WI38 (cell line): ENCODE measurements around the gene DKC1.
"Not testable (repeated sequence)": the region's sequence is repeated elsewhere in the genome, so short reads cannot be mapped to it uniquely, and the experiment has no call there.

Experiments used
- H3K4me3 ChIP-seq: 2 replicates; pipeline ENCODE4 v1.5.1; 2011; ENCODE audit warnings: low read depth, mild to moderate bottlenecking, control low read depth, low read length
- TF ChIP-seq, protein P1 (sequence below): IDR thresholded peaks from 2 replicates; pipeline ENCODE4 v1.5.1; 2012; ENCODE audit warnings: low read depth, mild to moderate bottlenecking, control low read depth, low read length

The DKC1 gene

DNA sequence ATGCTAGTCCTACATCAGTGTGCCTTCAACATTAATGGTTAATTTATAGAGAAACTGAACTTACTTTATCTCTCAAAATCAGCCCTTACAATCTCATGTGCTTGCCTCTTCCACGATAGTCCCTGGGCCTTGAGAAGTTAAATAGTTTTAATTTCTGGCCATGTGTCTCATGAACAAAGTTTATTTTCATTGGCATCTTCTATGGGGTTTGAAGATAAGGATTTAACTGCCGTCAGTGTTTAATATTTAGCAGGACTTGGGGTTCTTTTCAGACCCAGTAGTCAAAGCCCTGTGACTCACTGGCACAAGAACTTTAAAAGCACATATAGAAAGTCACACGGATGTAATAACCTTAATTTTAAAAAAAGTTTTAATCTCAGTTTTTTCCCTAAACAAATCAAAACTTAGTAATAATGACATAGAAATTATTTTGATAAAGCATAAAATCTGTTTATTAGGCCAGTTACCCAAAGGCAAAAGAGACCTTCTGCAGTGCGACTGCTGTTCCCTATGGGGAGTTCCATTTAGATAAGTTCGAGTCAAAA lies 52.7 kb downstream of the DKC1 start:
- TF ChIP-seq, protein P1, sequence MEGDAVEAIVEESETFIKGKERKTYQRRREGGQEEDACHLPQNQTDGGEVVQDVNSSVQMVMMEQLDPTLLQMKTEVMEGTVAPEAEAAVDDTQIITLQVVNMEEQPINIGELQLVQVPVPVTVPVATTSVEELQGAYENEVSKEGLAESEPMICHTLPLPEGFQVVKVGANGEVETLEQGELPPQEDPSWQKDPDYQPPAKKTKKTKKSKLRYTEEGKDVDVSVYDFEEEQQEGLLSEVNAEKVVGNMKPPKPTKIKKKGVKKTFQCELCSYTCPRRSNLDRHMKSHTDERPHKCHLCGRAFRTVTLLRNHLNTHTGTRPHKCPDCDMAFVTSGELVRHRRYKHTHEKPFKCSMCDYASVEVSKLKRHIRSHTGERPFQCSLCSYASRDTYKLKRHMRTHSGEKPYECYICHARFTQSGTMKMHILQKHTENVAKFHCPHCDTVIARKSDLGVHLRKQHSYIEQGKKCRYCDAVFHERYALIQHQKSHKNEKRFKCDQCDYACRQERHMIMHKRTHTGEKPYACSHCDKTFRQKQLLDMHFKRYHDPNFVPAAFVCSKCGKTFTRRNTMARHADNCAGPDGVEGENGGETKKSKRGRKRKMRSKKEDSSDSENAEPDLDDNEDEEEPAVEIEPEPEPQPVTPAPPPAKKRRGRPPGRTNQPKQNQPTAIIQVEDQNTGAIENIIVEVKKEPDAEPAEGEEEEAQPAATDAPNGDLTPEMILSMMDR, result no peak
- H3K4me3 ChIP-seq, result no peak overlapping the region

DNA sequence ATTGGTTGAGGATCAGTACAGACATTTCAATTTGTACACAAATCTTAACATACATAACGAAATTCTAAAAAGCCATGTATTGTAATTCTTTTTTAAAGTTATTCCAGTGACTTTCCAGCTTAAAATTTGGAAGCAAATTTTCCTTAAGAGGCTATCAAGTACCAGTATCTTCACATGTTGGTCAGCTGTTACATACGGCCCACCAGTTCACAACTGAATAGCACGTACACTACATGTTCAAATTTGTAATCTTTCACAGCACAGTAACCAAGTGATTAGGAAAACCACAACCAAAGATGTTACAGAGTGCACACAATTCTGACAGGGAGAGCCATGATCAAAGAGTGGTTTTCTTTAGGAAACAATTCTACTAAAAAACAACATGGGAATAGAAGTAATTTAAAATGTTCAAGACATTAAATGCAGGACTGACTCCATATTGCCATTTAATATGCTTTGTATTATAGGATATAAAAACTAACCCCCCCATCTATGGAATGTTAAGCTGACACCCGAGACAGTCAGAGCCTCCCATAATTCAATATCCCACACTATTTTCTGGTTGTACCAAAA lies 53.7 kb downstream of the DKC1 start:
- H3K4me3 ChIP-seq, result not testable (repeated sequence)

DNA sequence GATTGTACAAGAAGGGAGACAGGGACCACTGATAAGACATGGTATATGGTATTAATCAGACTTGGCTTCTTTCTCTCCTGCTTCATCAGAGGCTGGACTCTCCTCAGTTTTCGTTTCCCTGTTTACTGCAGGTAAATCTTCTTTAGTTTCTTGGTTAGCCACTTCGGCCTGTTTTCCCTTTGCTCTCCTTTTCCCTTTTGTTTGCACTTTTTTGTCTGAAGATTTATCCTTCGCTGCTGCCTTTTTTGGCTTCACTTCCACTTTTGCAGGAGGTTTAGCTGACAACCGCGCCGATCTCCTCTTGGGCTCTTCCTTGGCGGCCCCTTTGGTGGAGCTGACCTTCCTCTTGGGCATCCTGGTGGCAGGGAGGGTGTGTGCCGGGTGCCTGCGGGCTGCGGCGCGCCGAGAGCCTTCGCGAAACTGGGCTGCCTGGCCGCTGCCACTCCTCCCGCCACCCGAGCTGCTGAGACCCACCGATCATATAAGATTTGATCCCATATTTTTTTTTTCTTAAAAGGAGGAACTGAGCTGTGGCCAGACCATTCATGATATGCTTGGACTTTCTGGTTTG lies 54.5 kb downstream of the DKC1 start:
- H3K4me3 ChIP-seq, result not testable (repeated sequence)

DNA sequence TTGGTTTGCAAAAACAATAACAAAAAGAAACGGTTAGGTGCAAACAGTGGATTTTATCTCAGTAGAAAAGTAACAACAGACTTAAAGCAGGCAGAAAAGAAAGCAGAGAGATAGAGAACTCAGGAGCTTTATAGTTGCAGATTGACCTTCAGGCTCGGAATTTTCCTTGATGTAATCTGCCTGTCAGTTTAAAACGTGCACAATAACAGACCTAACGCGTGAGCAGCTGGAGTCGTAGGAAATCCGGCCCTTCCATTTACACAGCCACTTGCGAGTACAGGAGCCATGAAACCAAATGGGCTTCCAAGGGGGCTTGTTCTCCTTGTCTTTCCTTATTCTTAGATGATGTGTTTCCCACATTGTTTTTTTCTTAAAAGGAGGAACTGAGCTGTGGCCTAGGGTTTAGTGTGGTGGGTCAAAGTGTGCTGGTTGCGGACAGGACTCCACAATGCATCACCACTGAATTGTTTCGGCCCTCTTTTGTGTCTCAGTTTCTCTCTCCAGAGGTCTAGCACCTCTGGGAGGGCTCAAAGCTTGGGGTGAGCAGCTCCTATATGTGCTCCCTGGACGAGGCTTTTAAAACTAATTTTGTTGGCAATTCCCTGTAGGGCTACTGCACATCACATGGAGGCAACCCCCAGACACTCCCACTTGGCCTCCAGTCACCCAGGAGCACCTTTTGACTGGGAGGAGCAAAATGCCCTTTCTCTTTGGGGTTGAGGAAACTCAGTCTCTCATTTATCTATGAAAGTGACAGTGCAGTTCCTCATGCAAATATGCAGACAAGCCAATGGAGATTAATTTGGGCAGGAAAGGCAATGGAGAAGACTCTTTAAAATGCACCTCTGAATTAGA lies 56.5 kb downstream of the DKC1 start:
- no peak overlapping the region for H3K4me3 ChIP-seq
- TF ChIP-seq, protein P1, result no peak

DNA sequence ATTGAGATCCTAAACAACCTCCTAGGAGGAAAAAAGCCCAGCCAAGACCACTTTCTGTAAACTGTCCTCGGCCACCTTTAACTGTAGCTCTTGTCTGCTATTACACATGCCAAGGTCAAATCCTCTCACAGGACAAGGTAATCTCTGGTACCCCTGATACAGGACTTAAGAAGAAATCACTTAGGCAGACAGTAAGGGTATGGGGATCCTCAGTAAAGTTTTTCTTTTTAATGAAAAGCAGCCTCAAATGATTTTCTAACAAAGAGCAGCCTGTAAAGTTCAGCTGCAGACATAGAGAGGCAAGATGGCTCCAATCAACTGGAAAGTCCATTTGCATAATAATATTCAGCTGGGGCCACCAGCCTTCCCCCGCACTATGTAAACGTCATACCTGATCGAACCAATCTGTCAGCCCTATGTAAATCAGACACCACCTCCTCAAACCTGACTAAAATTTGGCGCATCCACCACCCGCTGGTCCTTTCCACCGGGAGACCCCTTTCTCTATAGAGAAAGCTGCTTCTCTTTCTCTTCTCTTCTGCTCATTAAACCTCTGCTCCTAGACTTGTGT lies 57.2 kb downstream of the DKC1 start:
- no peak overlapping the region for H3K4me3 ChIP-seq
- TF ChIP-seq, protein P1, result no peak

DNA sequence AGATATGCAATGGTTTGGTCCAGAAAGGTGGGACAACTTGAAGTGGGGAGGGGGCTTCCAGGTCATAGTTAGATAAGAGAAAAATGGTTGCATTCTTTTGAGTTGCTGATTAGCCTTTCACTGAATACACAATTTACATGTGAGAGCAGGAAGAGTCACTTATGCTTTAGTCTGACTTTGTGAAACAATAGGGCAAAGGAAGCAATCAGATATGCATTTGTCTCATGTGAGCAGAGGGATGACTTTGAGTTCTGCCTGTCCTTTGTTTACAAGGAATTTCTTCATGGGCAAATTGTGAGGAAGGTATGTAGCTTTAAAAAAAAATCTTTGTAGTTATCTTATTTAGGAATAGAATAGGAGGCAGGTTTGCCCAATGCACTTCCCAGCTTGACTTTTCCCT lies 58.9 kb downstream of the DKC1 start:
- TF ChIP-seq, protein P1, result no peak
- no peak overlapping the region for H3K4me3 ChIP-seq

DNA sequence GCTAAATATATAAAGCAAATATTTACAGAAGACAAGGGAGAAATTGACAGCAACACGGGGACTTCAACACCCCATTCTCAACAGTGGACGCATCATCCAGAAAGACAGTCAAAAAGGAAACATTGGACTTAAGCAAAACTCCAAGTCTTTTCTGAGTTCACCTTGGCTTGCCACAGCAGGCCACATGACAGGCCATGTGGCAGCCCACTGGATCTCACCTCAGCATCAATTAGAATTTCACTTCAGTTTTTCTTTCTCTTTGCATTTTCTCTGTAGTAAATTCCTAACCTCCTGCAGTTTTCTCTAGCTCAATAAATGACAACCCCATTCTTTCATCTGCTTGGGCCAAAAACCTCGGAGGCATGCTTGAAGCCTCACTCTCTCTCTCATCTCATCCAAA lies 59.4 kb downstream of the DKC1 start:
- TF ChIP-seq, protein P1, result no peak
- no peak overlapping the region for H3K4me3 ChIP-seq

DNA sequence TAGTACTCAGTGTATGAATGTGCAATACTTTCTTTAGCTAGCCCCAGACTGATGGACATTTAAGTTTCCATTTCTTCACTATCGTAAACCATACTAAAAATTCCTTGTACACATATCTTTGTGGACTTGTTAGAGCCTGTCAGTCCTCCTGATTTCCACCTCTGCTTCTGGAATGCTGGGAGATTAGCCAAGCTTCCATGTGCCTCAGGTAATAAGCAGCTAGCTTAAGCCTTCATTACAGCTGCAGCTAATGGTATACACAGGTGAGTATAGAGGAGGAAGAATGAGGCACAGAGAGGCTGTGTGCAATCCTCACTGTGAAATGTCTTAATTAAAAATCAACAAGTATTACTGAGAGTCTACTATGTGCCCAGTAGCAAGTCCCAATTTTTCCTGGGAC lies 62.0 kb downstream of the DKC1 start:
- TF ChIP-seq, protein P1, result no peak

DNA sequence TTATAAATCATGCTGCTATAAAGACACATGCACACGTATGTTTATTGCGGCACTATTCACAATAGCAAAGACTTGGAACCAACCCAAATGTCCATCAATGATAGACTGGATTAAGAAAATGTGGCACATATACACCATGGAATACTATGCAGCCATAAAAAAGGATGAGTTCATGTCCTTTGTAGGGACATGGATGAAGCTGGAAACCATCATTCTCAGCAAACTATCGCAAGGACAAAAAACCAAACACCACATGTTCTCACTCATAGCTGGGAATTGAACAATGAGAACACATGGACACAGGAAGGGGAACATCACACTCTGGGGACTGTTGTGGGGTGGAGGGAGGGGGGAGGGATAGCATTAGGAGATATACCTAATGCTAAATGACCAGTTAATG lies 62.9 kb downstream of the DKC1 start:
- H3K4me3 ChIP-seq, result not testable (repeated sequence)

More for the DNA sequence above, 62.0 kb downstream of the DKC1 start:
- no peak overlapping the region for H3K4me3 ChIP-seq
